Parathyroid adenoma (tissue), 2 donors: ENCODE results near the gene ATP6V0B.

Experiments
- H2AFZ ChIP-seq: fragments of 300-600 bp; sonication (generic); one replicate; pipeline ENCODE4 v1.7.0; 2017; ENCODE audit warnings: antibody characterized with exemption, mild to moderate bottlenecking
- H3K27ac ChIP-seq: fragments of 300-600 bp; sonication (generic); one replicate; pipeline ENCODE4 v1.7.0; 2017
- H3K27me3 ChIP-seq: fragments of 300-600 bp; sonication (generic); one replicate; pipeline ENCODE4 v1.7.0; 2017; ENCODE audit warnings: low read length; ENCODE audit not compliant: control insufficient read depth, insufficient read depth
- H3K36me3 ChIP-seq: fragments of 300-600 bp; sonication (generic); one replicate; pipeline ENCODE4 v1.7.0; 2017; ENCODE audit warnings: low read length; ENCODE audit not compliant: control insufficient read depth, insufficient read depth
- H3K4me1 ChIP-seq: fragments of 300-600 bp; sonication (generic); one replicate; pipeline ENCODE4 v1.7.0; 2017; ENCODE audit warnings: control low read depth
- H3K4me2 ChIP-seq: fragments of 300-600 bp; sonication (generic); one replicate; pipeline ENCODE4 v1.7.0; 2017; ENCODE audit warnings: low read length
- H3K4me3 ChIP-seq: fragments of 300-600 bp; sonication (generic); one replicate; pipeline ENCODE4 v1.7.0; 2017; ENCODE audit warnings: low read depth, low read length
- H3K79me2 ChIP-seq: fragments of 300-600 bp; sonication (generic); one replicate; pipeline ENCODE4 v1.7.0; 2017; ENCODE audit warnings: control low read depth
- H3K9ac ChIP-seq: fragments of 300-600 bp; sonication (generic); one replicate; pipeline ENCODE4 v1.7.0; 2017; ENCODE audit warnings: mild to moderate bottlenecking
- H3K9me3 ChIP-seq: fragments of 300-600 bp; sonication (generic); one replicate; pipeline ENCODE4 v1.7.0; 2017; ENCODE audit warnings: low read length; ENCODE audit not compliant: control insufficient read depth
- CTCF ChIP-seq: fragments of 300-600 bp; sonication (generic); IDR thresholded peaks from one replicate; pipeline ENCODE4 v1.7.0; 2017; ENCODE audit warnings: antibody characterized with exemption, mild to moderate bottlenecking
- donor health status: primary hyperparathyroidism.

ATP6V0B gene

GRCh38 chr1:43978264-43978550 is 3.4 kb downstream of the ATP6V0B start:
- Histone ChIP-seq H3K36me3 (no peaks in the 10 kb centered on the region), H3K4me1 (peaks cover 7% of the 10 kb centered on the region), H3K79me2 (no peaks in the 10 kb centered on the region), H3K9ac (no peak overlapping the region), H3K4me3 (peak overlapping the region; percentile 42), H2AFZ (no peak overlapping the region), H3K27ac (no peak overlapping the region), H3K9me3 (no peaks in the 10 kb centered on the region), H3K4me2 (no peak overlapping the region), H3K27me3 (no peaks in the 10 kb centered on the region)
- TF ChIP-seq CTCF, result no peak

- H3K27me3 ChIP-seq, result no peaks in the 10 kb centered on the region
- H3K4me3 ChIP-seq, result peak within 1 kb of the TSS; percentile 42
- peak within 1 kb of the TSS; percentile 33 for H2AFZ ChIP-seq
- H3K9ac ChIP-seq, result no peak within 1 kb of the TSS
- no peaks in the 10 kb centered on the region for H3K9me3 ChIP-seq
- TF ChIP-seq CTCF, result no peak
- H3K36me3 ChIP-seq, result no peaks in the 10 kb centered on the region
- peaks cover 6% of the 10 kb centered on the region for H3K4me1 ChIP-seq
- H3K79me2 ChIP-seq, result no peaks in the 10 kb centered on the region
- H3K27ac ChIP-seq, result no peak within 1 kb of the TSS
- H3K4me2 ChIP-seq, result peak within 1 kb of the TSS; percentile 80
Observed at GRCh38 chr1:43978551-43979260, 3.9 kb downstream of the ATP6V0B start, which contains the start of gene B4GALT2. TSS of gene B4GALT2 (plus strand) at chr1:43979210. CDS start at chr1:43981161, 1,951 bp downstream.

GRCh38 chr1:43979261-43979527 is 4.4 kb downstream of the ATP6V0B start:
- Histone ChIP-seq H3K4me1 (peaks cover 2% of the 10 kb centered on the region), H3K4me3 (peak overlapping the region; percentile 41), H2AFZ (peak overlapping the region; percentile 33), H3K79me2 (no peaks in the 10 kb centered on the region), H3K27ac (no peak overlapping the region), H3K9ac (no peak overlapping the region), H3K36me3 (no peaks in the 10 kb centered on the region), H3K9me3 (no peaks in the 10 kb centered on the region), H3K27me3 (no peaks in the 10 kb centered on the region), H3K4me2 (peak overlapping the region; percentile 80)
- TF ChIP-seq CTCF, result no peak

GRCh38 chr1:43979528-43980254 is 4.9 kb downstream of the ATP6V0B start:
- Histone ChIP-seq H3K9me3 (no peaks in the 10 kb centered on the region), H3K4me2 (peak overlapping the region; percentile 80), H3K9ac (no peak overlapping the region), H3K4me3 (peak overlapping the region; percentile 41), H3K27ac (no peak overlapping the region), H3K79me2 (no peaks in the 10 kb centered on the region), H3K27me3 (no peaks in the 10 kb centered on the region), H2AFZ (peak overlapping the region; percentile 33), H3K4me1 (no peaks in the 10 kb centered on the region), H3K36me3 (no peaks in the 10 kb centered on the region)
- TF ChIP-seq CTCF, result no peak
